Measurements from ENCODE around the gene RIPK3. TPM values are rescaled to one million over a fixed set of nuclear protein-coding genes. Genes with fewer than 3 reads are reported as not detected.

The RIPK3 gene
- total RNA-seq, 2 experiments from 2014 or later = 8.1 to 14.5 TPM

DNA sequence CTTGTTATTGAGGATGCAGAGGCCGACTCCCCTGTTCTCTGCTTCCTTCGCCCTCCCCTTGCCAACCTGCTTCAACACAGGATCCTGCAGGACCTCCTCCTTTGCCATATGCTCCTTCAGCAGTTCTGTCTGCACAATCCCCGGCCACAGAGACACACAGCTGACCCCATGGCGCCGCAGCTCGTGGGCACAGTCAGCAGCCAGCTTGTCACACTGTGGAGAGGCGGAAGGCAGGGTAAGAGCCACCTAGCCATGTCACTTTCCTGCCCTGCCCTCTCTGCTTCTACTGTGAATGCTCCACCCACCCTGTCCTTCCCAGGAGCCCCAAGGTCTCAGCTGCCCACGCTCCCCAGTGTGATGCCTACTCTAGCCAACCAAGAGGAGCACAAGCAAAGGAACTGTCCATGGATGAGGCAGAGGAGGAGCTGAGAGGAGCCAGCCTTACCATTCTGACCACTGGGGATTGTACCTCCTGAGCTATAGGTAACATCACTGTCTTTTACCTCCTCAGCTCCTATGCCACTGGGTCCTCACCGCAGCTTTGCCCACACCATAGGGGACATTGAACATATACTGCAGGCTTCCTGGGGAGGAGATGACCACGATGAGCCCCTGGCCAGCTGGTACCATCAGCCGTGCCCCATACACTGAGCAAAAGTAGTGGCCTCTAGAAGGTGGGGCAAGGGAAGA is 47.5 kb downstream of the RIPK3 start:
- intact Hi-C loops (cut with micrococcal nuclease; ENCODE audit: unreplicated experiment) = no loop called here
- POLR2A ChIA-PET = interaction anchor here (1.2 kb wide), 1 partner anchor 50 kb away, joined by 7 read pairs; the partner anchor contains the start of gene TINF2
- Histone ChIP-seq H4K20me1 (ENCODE audit: insufficient read depth, low read length) (no peaks in the 10 kb centered on the region), H3K4me3 (ENCODE audit: low read depth, low read length, poor library complexity, severe bottlenecking) (no peak overlapping the region), H3K4me1 (ENCODE audit: insufficient read depth, low read length, poor library complexity, severe bottlenecking) (peaks cover 4% of the 10 kb centered on the region), H3K4me2 (ENCODE audit: low read length) (no peak overlapping the region), H3K9me2 (ENCODE audit: insufficient read depth, low read length) (no peaks in the 10 kb centered on the region), H3K27ac (ENCODE audit: low read depth, low read length, poor library complexity, severe bottlenecking) (no peak overlapping the region), H3K36me3 (ENCODE audit: insufficient read depth, low read length) (peaks cover 34% of the 10 kb centered on the region), H3K9me3 (ENCODE audit: low read length) (no peaks in the 10 kb centered on the region), H2AFZ (ENCODE audit: low read length) (no peak overlapping the region), H3K79me2 (ENCODE audit: insufficient read depth, low read depth, low read length) (no peaks in the 10 kb centered on the region)
- no peak for DNase-seq (ENCODE audit: low spot score)
- TF ChIP-seq EZH2phosphoT487 (IDR thresholded peaks at IDR 0.05; ENCODE audit: borderline replicate concordance, low read depth, low read length) = no peak
- TF ChIP-seq, protein P1, sequence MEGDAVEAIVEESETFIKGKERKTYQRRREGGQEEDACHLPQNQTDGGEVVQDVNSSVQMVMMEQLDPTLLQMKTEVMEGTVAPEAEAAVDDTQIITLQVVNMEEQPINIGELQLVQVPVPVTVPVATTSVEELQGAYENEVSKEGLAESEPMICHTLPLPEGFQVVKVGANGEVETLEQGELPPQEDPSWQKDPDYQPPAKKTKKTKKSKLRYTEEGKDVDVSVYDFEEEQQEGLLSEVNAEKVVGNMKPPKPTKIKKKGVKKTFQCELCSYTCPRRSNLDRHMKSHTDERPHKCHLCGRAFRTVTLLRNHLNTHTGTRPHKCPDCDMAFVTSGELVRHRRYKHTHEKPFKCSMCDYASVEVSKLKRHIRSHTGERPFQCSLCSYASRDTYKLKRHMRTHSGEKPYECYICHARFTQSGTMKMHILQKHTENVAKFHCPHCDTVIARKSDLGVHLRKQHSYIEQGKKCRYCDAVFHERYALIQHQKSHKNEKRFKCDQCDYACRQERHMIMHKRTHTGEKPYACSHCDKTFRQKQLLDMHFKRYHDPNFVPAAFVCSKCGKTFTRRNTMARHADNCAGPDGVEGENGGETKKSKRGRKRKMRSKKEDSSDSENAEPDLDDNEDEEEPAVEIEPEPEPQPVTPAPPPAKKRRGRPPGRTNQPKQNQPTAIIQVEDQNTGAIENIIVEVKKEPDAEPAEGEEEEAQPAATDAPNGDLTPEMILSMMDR (conservative IDR thresholded peaks at IDR 0.05; ENCODE audit: low read length) = no peak
- CTCF ChIA-PET (ENCODE audit: unreplicated experiment) = interaction anchor here (1.1 to 1.2 kb wide), 2 partner anchors 13 to 60 kb away, joined by 3 to 5 read pairs; partner anchors contain the start of gene GMPR2
- no TSS peak for BruUV-seq (replicated peaks)

DNA sequence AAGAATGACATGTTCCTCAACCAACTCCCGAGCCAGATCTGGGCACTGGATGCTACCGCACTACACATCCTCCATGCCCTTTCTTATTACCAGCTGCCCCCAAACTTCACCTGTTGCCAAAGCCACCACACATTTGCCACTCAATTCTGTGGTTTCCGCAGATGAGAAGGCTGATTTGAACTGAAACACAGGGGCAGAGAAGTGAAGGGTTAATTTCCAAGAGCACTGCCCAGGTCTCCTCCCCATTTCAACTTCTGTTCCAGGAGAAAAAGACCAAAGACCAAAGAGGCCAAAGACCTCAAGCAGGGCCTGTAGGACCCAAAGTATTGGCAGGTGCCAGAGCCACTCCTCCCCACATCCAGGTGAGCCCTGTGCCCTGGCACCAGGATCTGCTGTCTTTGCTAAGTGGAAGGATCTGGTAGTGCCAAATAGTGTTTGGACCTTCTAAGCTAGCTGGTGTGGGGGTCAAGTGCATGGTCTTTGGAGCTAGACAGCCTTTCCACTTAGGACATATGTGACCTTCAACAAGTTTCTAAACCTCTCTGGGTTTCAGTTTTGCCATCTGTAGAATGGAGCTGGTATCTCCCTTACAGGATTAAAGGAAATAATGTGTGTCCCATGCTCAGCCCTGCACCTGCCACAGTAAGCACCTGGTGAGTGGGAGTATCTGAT is 48.2 kb downstream of the RIPK3 start:
- H3K27ac ChIP-seq (ENCODE audit: low read depth, low read length, poor library complexity, severe bottlenecking) = no peak overlapping the region
- POLR2A ChIA-PET = no interaction called here
- H2AFZ ChIP-seq (ENCODE audit: low read length) = no peak overlapping the region
- H3K4me3 ChIP-seq (ENCODE audit: low read depth, low read length, poor library complexity, severe bottlenecking) = no peak overlapping the region
- no peaks in the 10 kb centered on the region for H3K9me3 ChIP-seq (ENCODE audit: low read length)
- no peaks in the 10 kb centered on the region for H4K20me1 ChIP-seq (ENCODE audit: insufficient read depth, low read length)
- H3K36me3 ChIP-seq (ENCODE audit: insufficient read depth, low read length) = peaks cover 34% of the 10 kb centered on the region
- intact Hi-C loops (cut with micrococcal nuclease; ENCODE audit: unreplicated experiment) = no loop called here
- TF ChIP-seq EZH2phosphoT487 (IDR thresholded peaks at IDR 0.05; ENCODE audit: borderline replicate concordance, low read depth, low read length) = no peak
- TF ChIP-seq, protein P1 (conservative IDR thresholded peaks at IDR 0.05; ENCODE audit: low read length) = no peak
- no peaks in the 10 kb centered on the region for H3K79me2 ChIP-seq (ENCODE audit: insufficient read depth, low read depth, low read length)
- no TSS peak for BruUV-seq (replicated peaks)
- CTCF ChIA-PET (ENCODE audit: unreplicated experiment) = interaction anchor here (1.2 kb wide), 1 partner anchor 12 kb away, joined by 5 read pairs; no protein-coding TSS in a partner anchor
- no peak for DNase-seq (ENCODE audit: low spot score)
- no peaks in the 10 kb centered on the region for H3K4me1 ChIP-seq (ENCODE audit: insufficient read depth, low read length, poor library complexity, severe bottlenecking)
- no peaks in the 10 kb centered on the region for H3K9me2 ChIP-seq (ENCODE audit: insufficient read depth, low read length)
- H3K4me2 ChIP-seq (ENCODE audit: low read length) = no peak overlapping the region
